ENCODE measurements around the gene YWHAH.

The YWHAH gene

GRCh38 chr22:32005453-32005852 lies 61.1 kb downstream of the YWHAH start:
- Mint-ChIP-seq H3K36me3 (ENCODE audit: low read depth) (no peaks in the 10 kb centered on the region), H3K9me3 (no peaks in the 10 kb centered on the region), H3K4me3 (no peak overlapping the region), H3K4me1 (no peaks in the 10 kb centered on the region), H3K27ac (no peak overlapping the region), H3K27me3 (peaks cover 6% of the 10 kb centered on the region)
- ATAC-seq (no peak), DNase-seq (no peak)
